Mesendoderm (in vitro differentiated cells): Measurements from ENCODE around the gene GABRR2.
A peak's percentile ranks its signal among the peaks of the same experiment; 100 is the strongest.
"Not testable (repeated sequence)": the region's sequence is repeated elsewhere in the genome, so short reads cannot be mapped to it uniquely, and the experiment has no call there.

Experiments
- DNase-seq: peaks from one replicate; pipeline ENCODE4 v3.0.0; 2013
- H2AK5ac ChIP-seq: 2 replicates; pipeline ENCODE4 v1.6.1; 2013; ENCODE audit warnings: low read length, inconsistent platforms
- H2BK120ac ChIP-seq: 2 replicates; pipeline ENCODE4 v1.6.1; 2013; ENCODE audit warnings: low read depth, mild to moderate bottlenecking, low read length, moderate library complexity, mixed read lengths
- H2BK15ac ChIP-seq: replicated peaks from 2 replicates; pipeline ENCODE4 v1.6.1; 2013; ENCODE audit warnings: low read depth, mild to moderate bottlenecking, moderate library complexity
- H2BK5ac ChIP-seq: 2 replicates; pipeline ENCODE4 v1.6.1; 2013; ENCODE audit warnings: low read length, inconsistent platforms
- H3K18ac ChIP-seq: 2 replicates; pipeline ENCODE4 v1.6.1; 2013; ENCODE audit warnings: mild to moderate bottlenecking, low read length, mixed read lengths
- H3K23ac ChIP-seq: one replicate; pipeline ENCODE4 v1.6.1; 2013; ENCODE audit warnings: low read length
- H3K27ac ChIP-seq: 2 replicates; pipeline ENCODE4 v1.5.1; 2013; ENCODE audit warnings: low read depth, mild to moderate bottlenecking, inconsistent platforms, low read length, moderate library complexity
- H3K27me3 ChIP-seq: 2 replicates; pipeline ENCODE4 v1.6.1; 2013; ENCODE audit warnings: low read length, control low read depth, mild to moderate bottlenecking, inconsistent platforms; ENCODE audit not compliant: insufficient read depth, poor library complexity
- H3K36me3 ChIP-seq: 2 replicates; pipeline ENCODE4 v1.6.1; 2013; ENCODE audit warnings: low read length, inconsistent platforms; ENCODE audit not compliant: control insufficient read depth, insufficient read depth
- H3K4ac ChIP-seq: one replicate; pipeline ENCODE4 v1.6.1; 2013; ENCODE audit warnings: low read depth, mild to moderate bottlenecking, low read length, moderate library complexity
- H3K4me1 ChIP-seq: 2 replicates; pipeline ENCODE4 v1.6.1; 2013; ENCODE audit warnings: low read depth, low read length, inconsistent platforms; ENCODE audit not compliant: control insufficient read depth
- H3K4me2 ChIP-seq: 2 replicates; pipeline ENCODE4 v1.6.1; 2013; ENCODE audit warnings: low read length
- H3K4me3 ChIP-seq: 2 replicates; pipeline ENCODE4 v1.5.1; 2013; ENCODE audit warnings: mild to moderate bottlenecking, low read length
- H3K56ac ChIP-seq: one replicate; pipeline ENCODE4 v1.6.1; 2013; ENCODE audit warnings: low read length
- H3K79me1 ChIP-seq: 2 replicates; pipeline ENCODE4 v1.6.1; 2013; ENCODE audit warnings: low read length, inconsistent platforms
- H3K79me2 ChIP-seq: 2 replicates; pipeline ENCODE4 v1.6.1; 2013; ENCODE audit warnings: mild to moderate bottlenecking, low read length; ENCODE audit not compliant: control insufficient read depth, insufficient read depth
- H3K9ac ChIP-seq: 2 replicates; pipeline ENCODE4 v1.6.1; 2013; ENCODE audit warnings: low read length, inconsistent platforms
- H4K5ac ChIP-seq: one replicate; pipeline ENCODE4 v1.6.1; 2013; ENCODE audit warnings: low read length
- H4K8ac ChIP-seq: one replicate; pipeline ENCODE4 v1.6.1; 2013; ENCODE audit warnings: low read depth, mild to moderate bottlenecking, control low read depth, low read length, moderate library complexity
- WGBS: extraction: QIAGEN DNeasy Blood & Tissue Kit; methylation state at CpG from one replicate; pipeline ENCODE4 v1.1.7; 2013; ENCODE audit warnings: low lambda C conversion rate, missing lambda C conversion rate; ENCODE audit not compliant: insufficient coverage; ENCODE audit errors: extremely low coverage; 5-methylcytosine and 5-hydroxymethylcytosine counted together

The GABRR2 gene

GRCh38 chr6:89311853-89312531 lies 3.1 kb downstream of the GABRR2 start:
- no peaks in the 10 kb centered on the region for H3K79me2 ChIP-seq
- H3K56ac ChIP-seq, result peak overlapping the region; percentile 35
- H2BK120ac ChIP-seq, result no peak overlapping the region
- H3K27ac ChIP-seq, result no peak overlapping the region
- peak; percentile 90 for DNase-seq
- no peak overlapping the region for H2AK5ac ChIP-seq
- H3K79me1 ChIP-seq, result no peaks in the 10 kb centered on the region
- H3K18ac ChIP-seq, result no peak overlapping the region
- H3K4me2 ChIP-seq, result no peak overlapping the region
- H3K4ac ChIP-seq, result no peak overlapping the region
- no peak overlapping the region for H4K8ac ChIP-seq
- H4K5ac ChIP-seq, result no peak overlapping the region
- H3K4me1 ChIP-seq, result no peaks in the 10 kb centered on the region
- H3K27me3 ChIP-seq, result no peaks in the 10 kb centered on the region
- H2BK15ac ChIP-seq, result no peak overlapping the region
- no peak overlapping the region for H2BK5ac ChIP-seq
- no peak overlapping the region for H3K23ac ChIP-seq
- no CpG with 5 or more reads among the region's 9 CpGs for WGBS
- no peaks in the 10 kb centered on the region for H3K36me3 ChIP-seq
- no peak overlapping the region for H3K4me3 ChIP-seq
- peak overlapping the region; percentile 30 for H3K9ac ChIP-seq

GRCh38 chr6:89311530-89311852 lies 3.6 kb downstream of the GABRR2 start:
- Histone ChIP-seq H3K9ac (no peak overlapping the region), H2BK5ac (no peak overlapping the region), H2BK120ac (no peak overlapping the region), H3K79me2 (no peaks in the 10 kb centered on the region), H2AK5ac (no peak overlapping the region), H3K56ac (no peak overlapping the region), H3K79me1 (no peaks in the 10 kb centered on the region), H3K27ac (no peak overlapping the region), H3K4me2 (no peak overlapping the region), H3K4me3 (no peak overlapping the region), H4K8ac (no peak overlapping the region), H4K5ac (no peak overlapping the region), H3K18ac (no peak overlapping the region), H3K36me3 (no peaks in the 10 kb centered on the region), H3K4ac (no peak overlapping the region), H2BK15ac (no peak overlapping the region), H3K23ac (no peak overlapping the region), H3K4me1 (no peaks in the 10 kb centered on the region), H3K27me3 (no peaks in the 10 kb centered on the region)
- no peak for DNase-seq
- no CpG with 5 or more reads among the region's 5 CpGs for WGBS

GRCh38 chr6:89310929-89311328 lies 4.2 kb downstream of the GABRR2 start:
- Histone ChIP-seq H2BK120ac (no peak overlapping the region), H3K4me2 (no peak overlapping the region)
- WGBS, result no CpG with 5 or more reads among the region's 11 CpGs

GRCh38 chr6:89308525-89309395 lies 6.3 kb downstream of the GABRR2 start:
- no peak overlapping the region for H2AK5ac ChIP-seq
- no peak overlapping the region for H2BK15ac ChIP-seq
- H3K79me1 ChIP-seq, result no peaks in the 10 kb centered on the region
- no peak overlapping the region for H4K8ac ChIP-seq
- H3K9ac ChIP-seq, result no peak overlapping the region
- H2BK120ac ChIP-seq, result no peak overlapping the region
- no peak overlapping the region for H4K5ac ChIP-seq
- no peak for DNase-seq
- no peak overlapping the region for H3K27ac ChIP-seq
- no peaks in the 10 kb centered on the region for H3K4me1 ChIP-seq
- no peaks in the 10 kb centered on the region for H3K27me3 ChIP-seq
- H3K4me2 ChIP-seq, result no peak overlapping the region
- H3K79me2 ChIP-seq, result no peaks in the 10 kb centered on the region
- H3K36me3 ChIP-seq, result no peaks in the 10 kb centered on the region
- H3K4ac ChIP-seq, result no peak overlapping the region
- no peak overlapping the region for H2BK5ac ChIP-seq
- H3K18ac ChIP-seq, result no peak overlapping the region
- H3K56ac ChIP-seq, result no peak overlapping the region
- H3K4me3 ChIP-seq, result no peak overlapping the region
- no peak overlapping the region for H3K23ac ChIP-seq
- WGBS, result no CpG with 5 or more reads among the region's 9 CpGs

More at GRCh38 chr6:89310929-89311328, 4.2 kb downstream of the GABRR2 start:
- Histone ChIP-seq H4K5ac (no peak overlapping the region), H3K18ac (no peak overlapping the region), H3K27ac (no peak overlapping the region), H3K27me3 (no peaks in the 10 kb centered on the region), H3K4me1 (no peaks in the 10 kb centered on the region), H3K23ac (no peak overlapping the region), H3K9ac (no peak overlapping the region), H4K8ac (no peak overlapping the region), H2BK5ac (no peak overlapping the region), H3K36me3 (no peaks in the 10 kb centered on the region), H3K79me1 (no peaks in the 10 kb centered on the region), H2AK5ac (no peak overlapping the region), H3K4ac (no peak overlapping the region), H3K79me2 (no peaks in the 10 kb centered on the region), H2BK15ac (no peak overlapping the region), H3K56ac (no peak overlapping the region), H3K4me3 (no peak overlapping the region)
- DNase-seq, result peak; percentile 21

- DNase-seq, H3K79me2 ChIP-seq, H3K4ac ChIP-seq, H3K23ac ChIP-seq, H3K27ac ChIP-seq, H2AK5ac ChIP-seq, H3K79me1 ChIP-seq, H3K36me3 ChIP-seq, H2BK5ac ChIP-seq, H3K18ac ChIP-seq, H2BK15ac ChIP-seq, H3K4me2 ChIP-seq, H3K4me3 ChIP-seq, H3K27me3 ChIP-seq, H4K5ac ChIP-seq, H3K56ac ChIP-seq, H4K8ac ChIP-seq, H3K9ac ChIP-seq, H3K4me1 ChIP-seq, H2BK120ac ChIP-seq: not testable (repeated sequence)
- no CpG with 5 or more reads among the region's 3 CpGs for WGBS
These were observed 10.6 kb downstream of the GABRR2 start for GRCh38 chr6:89304517-89304916.
